Duodenal mucosa (tissue), 2 donors: ENCODE measurements around the gene TGFB1I1.
"Not testable (repeated sequence)": the region's sequence is repeated elsewhere in the genome, so short reads cannot be mapped to it uniquely, and the experiment has no call there.

Experiments
- H3K27ac ChIP-seq: one replicate; pipeline ENCODE4 v1.7.0; 2013; ENCODE audit warnings: low read depth, low read length
- H3K27me3 ChIP-seq, 2 donors: one replicate each; pipeline ENCODE4 v1.7.0; 2013; ENCODE audit warnings: low read length in 2 of 2, control low read depth in 1 of 2; ENCODE audit not compliant: insufficient read depth in 2 of 2, control insufficient read depth in 1 of 2
- H3K36me3 ChIP-seq, 2 donors: one replicate each; pipeline ENCODE4 v1.7.0; 2013; ENCODE audit warnings: low read length in 2 of 2, control low read depth in 1 of 2; ENCODE audit not compliant: insufficient read depth in 2 of 2, control insufficient read depth in 1 of 2
- H3K4me1 ChIP-seq, 2 donors: one replicate each; pipeline ENCODE4 v1.7.0; 2013; ENCODE audit warnings: low read length in 2 of 2, control low read depth in 1 of 2; ENCODE audit not compliant: insufficient read depth in 2 of 2, control insufficient read depth in 1 of 2
- H3K4me3 ChIP-seq, 2 donors: one replicate each; pipeline ENCODE4 v1.7.0; 2013; ENCODE audit warnings: low read length in 2 of 2, low read depth in 1 of 2
- H3K9ac ChIP-seq, 2 donors: one replicate each; pipeline ENCODE4 v1.7.0; 2013; ENCODE audit warnings: low read length in 2 of 2, low read depth in 1 of 2
- H3K9me3 ChIP-seq, 2 donors: one replicate each; pipeline ENCODE4 v1.7.0; 2013; ENCODE audit warnings: low read length in 2 of 2, control low read depth in 1 of 2; ENCODE audit not compliant: control insufficient read depth in 1 of 2

Gene TGFB1I1

DNA sequence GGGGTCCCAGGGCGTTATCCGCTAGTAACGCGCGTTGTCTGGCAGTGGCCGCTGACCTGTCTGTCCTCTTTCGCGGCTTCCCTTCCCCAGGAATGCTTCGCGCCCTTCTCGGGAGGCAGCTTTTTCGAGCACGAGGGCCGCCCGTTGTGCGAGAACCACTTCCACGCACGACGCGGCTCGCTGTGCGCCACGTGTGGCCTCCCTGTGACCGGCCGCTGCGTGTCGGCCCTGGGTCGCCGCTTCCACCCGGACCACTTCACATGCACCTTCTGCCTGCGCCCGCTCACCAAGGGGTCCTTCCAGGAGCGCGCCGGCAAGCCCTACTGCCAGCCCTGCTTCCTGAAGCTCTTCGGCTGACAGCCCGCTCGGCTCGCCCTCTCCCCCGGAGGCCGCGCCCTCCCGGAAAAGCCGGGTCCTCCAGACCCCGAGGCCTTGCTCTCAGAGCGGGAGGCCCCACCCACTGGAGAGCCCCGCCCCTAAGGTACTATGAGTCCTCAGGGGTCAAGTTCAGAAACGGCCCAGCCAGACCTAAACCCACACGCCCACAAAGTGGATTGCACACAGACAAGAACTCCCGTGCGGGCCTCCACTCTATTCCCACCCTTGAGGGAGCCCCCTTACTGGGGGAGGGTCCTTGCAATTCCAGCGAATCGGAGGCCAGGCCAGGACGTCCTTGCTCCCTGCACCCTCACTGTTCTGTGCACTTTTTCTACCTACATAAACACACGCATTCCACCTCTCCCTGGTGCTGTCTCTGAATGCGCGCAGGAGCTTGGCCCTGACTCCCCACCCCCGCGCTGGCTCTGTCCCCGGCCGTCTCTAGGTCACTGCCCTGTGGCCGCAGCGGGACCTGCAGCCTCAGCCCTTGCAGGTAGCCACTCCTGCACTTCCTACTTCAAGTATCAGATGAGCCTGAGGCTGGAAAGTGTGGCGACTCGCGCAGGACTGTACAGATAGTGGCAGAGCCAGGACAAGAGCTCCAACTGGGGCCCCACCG is 5.6 kb downstream of the TGFB1I1 start:
- peaks cover 0 to 6% of the 10 kb centered on the region in 2 donors for H3K36me3 ChIP-seq
- no peaks in the 10 kb centered on the region for H3K27me3 ChIP-seq
- peak overlapping the region; percentile 62 to 78 for H3K4me3 ChIP-seq

GRCh38 chr16:31478956-31479355 is 7.0 kb downstream of the TGFB1I1 start:
- H3K27ac ChIP-seq = no peak overlapping the region
- no peaks in the 10 kb centered on the region for H3K27me3 ChIP-seq
- peaks cover 18 to 49% of the 10 kb centered on the region in 2 donors for H3K4me1 ChIP-seq
- H3K9me3 ChIP-seq = no peaks in the 10 kb centered on the region
- H3K4me3 ChIP-seq = no peak overlapping the region
- no peak overlapping the region for H3K9ac ChIP-seq
- H3K36me3 ChIP-seq = peaks cover 0 to 6% of the 10 kb centered on the region in 2 donors

More for the DNA sequence above, 5.6 kb downstream of the TGFB1I1 start:
- peaks cover 18 to 57% of the 10 kb centered on the region in 2 donors for H3K4me1 ChIP-seq
- peak overlapping the region; percentile 64 to 73 for H3K9ac ChIP-seq
- H3K27ac ChIP-seq = peak overlapping the region; percentile 94
- H3K9me3 ChIP-seq = no peaks in the 10 kb centered on the region

GRCh38 chr16:31479751-31480150 is 7.8 kb downstream of the TGFB1I1 start:
- no peaks in the 10 kb centered on the region for H3K27me3 ChIP-seq
- peaks cover 0 to 3% of the 10 kb centered on the region in 2 donors for H3K36me3 ChIP-seq
- H3K9ac ChIP-seq = no peak overlapping the region
- H3K9me3 ChIP-seq = no peaks in the 10 kb centered on the region
- no peak overlapping the region for H3K4me3 ChIP-seq
- no peak overlapping the region for H3K27ac ChIP-seq
- peaks cover 23 to 46% of the 10 kb centered on the region in 2 donors for H3K4me1 ChIP-seq

- H3K27ac ChIP-seq = no peak overlapping the region
Observed at GRCh38 chr16:31480851-31481536, 9.0 kb downstream of the TGFB1I1 start.

GRCh38 chr16:31483081-31483480 is 11.1 kb downstream of the TGFB1I1 start, which contains the start of gene SLC5A2:
Gene SLC5A2 (plus strand): TSS chr16:31483123. CDS start chr16:31483137, 14 bp downstream.
- Histone ChIP-seq H3K9me3 (no peaks in the 10 kb centered on the region), H3K27ac (no peak within 1 kb of the TSS)

More at GRCh38 chr16:31480851-31481536, 9.0 kb downstream of the TGFB1I1 start:
- no peaks in the 10 kb centered on the region for H3K36me3 ChIP-seq
- no peaks in the 10 kb centered on the region for H3K9me3 ChIP-seq
- H3K27me3 ChIP-seq = no peaks in the 10 kb centered on the region
- H3K9ac ChIP-seq = no peak overlapping the region
- no peak overlapping the region for H3K4me3 ChIP-seq
- H3K4me1 ChIP-seq = peaks cover 27 to 38% of the 10 kb centered on the region in 2 donors

DNA sequence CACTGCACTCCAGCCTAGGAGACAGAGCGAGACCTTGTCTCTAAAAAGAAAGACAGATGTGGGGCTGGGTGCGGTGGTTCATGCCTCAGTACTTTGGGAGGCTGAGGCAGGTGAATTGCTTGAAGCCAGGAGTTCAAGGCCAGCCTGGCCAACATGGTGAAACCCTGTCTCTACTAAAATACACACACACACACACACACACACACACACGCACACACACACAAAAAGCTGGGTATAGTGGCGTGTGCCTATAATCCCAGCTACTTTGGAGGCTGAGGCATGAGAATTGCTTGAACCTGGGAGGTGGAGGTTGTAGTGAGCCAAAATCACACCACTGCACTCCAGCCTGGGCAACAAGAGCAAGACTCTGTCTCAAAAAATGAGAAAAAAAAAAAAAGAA is 12.1 kb downstream of the TGFB1I1 start:
- not testable (repeated sequence) for H3K4me3 ChIP-seq, H3K27me3 ChIP-seq, H3K27ac ChIP-seq

More at GRCh38 chr16:31483081-31483480, 11.1 kb downstream of the TGFB1I1 start, which contains the start of gene SLC5A2:
- no peak within 1 kb of the TSS for H3K4me3 ChIP-seq
- H3K27me3 ChIP-seq = no peaks in the 10 kb centered on the region
- peaks cover 23 to 38% of the 10 kb centered on the region in 2 donors for H3K4me1 ChIP-seq
- no peak within 1 kb of the TSS for H3K9ac ChIP-seq
- no peaks in the 10 kb centered on the region for H3K36me3 ChIP-seq

GRCh38 chr16:31484491-31485171 is 12.7 kb downstream of the TGFB1I1 start:
- Histone ChIP-seq H3K9me3 (no peaks in the 10 kb centered on the region), H3K27me3 (no peaks in the 10 kb centered on the region), H3K4me1 (peaks cover 25 to 32% of the 10 kb centered on the region in 2 donors), H3K4me3 (no peak overlapping the region), H3K9ac (no peak overlapping the region), H3K27ac (no peak overlapping the region), H3K36me3 (no peaks in the 10 kb centered on the region)

More for the DNA sequence above, 12.1 kb downstream of the TGFB1I1 start:
- not testable (repeated sequence) for H3K36me3 ChIP-seq, H3K9ac ChIP-seq, H3K9me3 ChIP-seq
- peaks cover 27 to 38% of the 10 kb centered on the region in 2 donors for H3K4me1 ChIP-seq

GRCh38 chr16:31485571-31485970 is 13.6 kb downstream of the TGFB1I1 start:
- peaks cover 21 to 26% of the 10 kb centered on the region in 2 donors for H3K4me1 ChIP-seq
- H3K9ac ChIP-seq = no peak overlapping the region
- H3K27me3 ChIP-seq = no peaks in the 10 kb centered on the region
- H3K27ac ChIP-seq = no peak overlapping the region
- H3K4me3 ChIP-seq = no peak overlapping the region
- H3K9me3 ChIP-seq = no peaks in the 10 kb centered on the region
- H3K36me3 ChIP-seq = peaks cover 0 to 7% of the 10 kb centered on the region in 2 donors

DNA sequence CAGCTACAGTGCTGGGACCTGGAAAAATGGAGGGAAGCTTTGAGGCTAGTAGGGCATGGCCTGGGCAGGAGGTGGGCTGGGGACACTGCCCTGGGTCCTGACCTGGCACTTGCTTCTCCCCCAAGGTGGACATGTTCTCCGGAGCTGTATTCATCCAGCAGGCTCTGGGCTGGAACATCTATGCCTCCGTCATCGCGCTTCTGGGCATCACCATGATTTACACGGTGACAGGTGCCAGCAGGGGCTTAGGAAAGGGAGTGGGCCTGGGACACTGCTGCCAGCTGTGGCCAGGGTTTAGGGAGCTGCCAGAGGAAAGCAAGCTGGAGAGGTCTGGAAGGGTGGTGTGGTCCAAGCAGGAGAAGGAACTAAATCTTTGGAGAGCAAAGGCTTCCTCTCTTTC is 14.1 kb downstream of the TGFB1I1 start:
- peaks cover 17 to 21% of the 10 kb centered on the region in 2 donors for H3K4me1 ChIP-seq
- H3K36me3 ChIP-seq = peaks cover 0 to 10% of the 10 kb centered on the region in 2 donors
- no peak overlapping the region for H3K9ac ChIP-seq
- H3K27ac ChIP-seq = no peak overlapping the region
- no peak overlapping the region for H3K4me3 ChIP-seq
- no peaks in the 10 kb centered on the region for H3K9me3 ChIP-seq
- H3K27me3 ChIP-seq = no peaks in the 10 kb centered on the region
